HG02885 (cell line): ENCODE measurements around the gene TPSB2.

Experiments used
- ATAC-seq: cut with Tn5 transposase; IDR thresholded peaks from one replicate; pipeline ENCODE4 v1.9.1; 2021; ENCODE audit warnings: mild to moderate bottlenecking; ENCODE audit not compliant: unreplicated experiment, poor library complexity

TPSB2 gene

DNA sequence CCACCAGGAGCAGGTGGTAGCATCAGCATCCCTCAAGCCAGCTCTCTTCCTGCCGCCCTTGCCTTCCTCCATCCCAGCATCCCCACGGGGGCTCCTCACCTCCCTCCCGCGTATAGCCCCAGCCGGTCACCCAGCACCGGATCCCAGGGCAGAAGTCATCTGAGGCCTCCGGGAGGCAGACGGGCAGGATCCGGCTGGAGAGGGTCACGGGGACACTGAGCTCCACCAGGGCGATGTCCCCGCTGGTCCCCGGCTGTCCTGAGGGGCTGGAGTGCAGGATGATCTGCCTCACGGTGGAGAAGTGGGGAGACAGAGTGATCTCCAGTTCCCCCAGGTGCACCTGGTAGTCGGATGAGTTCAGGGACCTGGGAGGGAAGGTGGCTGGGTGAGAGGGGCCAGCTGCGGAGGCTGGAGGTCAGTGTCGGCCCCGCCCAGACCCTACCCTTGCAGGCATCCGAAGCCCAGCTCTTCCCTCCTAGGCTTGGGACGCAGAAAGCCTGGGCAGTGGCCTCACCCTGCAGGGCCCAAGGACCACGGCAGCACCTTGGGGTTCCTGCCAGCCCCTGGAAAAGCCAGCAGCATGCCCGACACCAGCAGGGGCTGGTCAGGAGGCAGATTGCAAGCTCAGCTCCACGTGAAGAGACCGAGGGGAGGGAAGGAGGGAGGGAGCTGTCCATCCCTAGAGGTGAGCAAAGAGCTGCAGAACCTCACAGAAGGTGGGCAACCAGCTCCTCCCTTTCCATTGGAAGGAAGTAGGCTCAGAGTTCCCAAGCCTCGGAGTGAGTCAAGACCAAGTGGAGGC, 7.2 kb downstream of the TPSB2 start:
- no peak for ATAC-seq

DNA sequence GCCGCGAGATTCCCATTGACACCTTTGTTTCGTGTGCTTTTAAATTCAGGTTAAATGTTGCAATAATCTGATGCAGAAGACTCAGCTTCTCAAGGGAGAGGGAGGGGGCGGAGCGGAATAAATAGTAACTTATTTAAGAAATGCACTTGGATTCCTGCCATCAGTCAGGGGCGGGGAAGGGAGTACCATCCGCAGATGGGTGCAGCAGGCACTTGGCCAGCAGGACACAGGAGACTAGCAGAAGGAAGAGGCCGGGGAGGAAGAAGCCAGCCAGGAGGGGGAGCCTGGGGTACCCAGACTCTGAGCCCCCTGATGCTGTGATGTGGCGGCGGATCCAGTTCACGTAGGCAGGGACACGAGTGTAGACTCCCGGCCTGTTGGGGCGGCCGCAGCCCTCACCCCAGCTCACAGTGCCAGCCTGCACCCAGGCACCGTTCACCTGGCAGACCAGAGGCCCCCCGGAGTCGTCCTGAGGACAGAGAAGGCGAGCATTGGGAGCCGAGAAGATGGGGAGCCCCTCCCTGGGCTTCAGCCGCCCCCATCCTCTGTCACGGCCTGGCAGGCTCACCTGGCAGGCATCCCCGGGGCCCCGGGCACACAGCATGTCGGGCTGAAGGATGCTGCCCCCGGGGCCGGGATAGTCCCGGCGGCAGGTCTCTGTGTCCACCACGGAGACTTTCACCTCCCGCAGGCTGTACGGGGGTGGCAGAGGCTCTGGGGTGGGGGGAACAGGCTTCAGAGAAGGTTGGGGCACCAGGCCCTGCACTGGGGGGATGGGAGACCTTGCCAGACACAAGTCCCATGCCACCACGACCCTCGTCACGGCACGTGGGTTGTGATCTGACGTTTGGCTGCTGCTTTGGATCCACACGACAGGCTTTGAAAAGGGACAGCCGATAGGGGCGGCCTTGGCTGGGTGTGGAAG, 8.1 kb downstream of the TPSB2 start:
- ATAC-seq, result no peak

DNA sequence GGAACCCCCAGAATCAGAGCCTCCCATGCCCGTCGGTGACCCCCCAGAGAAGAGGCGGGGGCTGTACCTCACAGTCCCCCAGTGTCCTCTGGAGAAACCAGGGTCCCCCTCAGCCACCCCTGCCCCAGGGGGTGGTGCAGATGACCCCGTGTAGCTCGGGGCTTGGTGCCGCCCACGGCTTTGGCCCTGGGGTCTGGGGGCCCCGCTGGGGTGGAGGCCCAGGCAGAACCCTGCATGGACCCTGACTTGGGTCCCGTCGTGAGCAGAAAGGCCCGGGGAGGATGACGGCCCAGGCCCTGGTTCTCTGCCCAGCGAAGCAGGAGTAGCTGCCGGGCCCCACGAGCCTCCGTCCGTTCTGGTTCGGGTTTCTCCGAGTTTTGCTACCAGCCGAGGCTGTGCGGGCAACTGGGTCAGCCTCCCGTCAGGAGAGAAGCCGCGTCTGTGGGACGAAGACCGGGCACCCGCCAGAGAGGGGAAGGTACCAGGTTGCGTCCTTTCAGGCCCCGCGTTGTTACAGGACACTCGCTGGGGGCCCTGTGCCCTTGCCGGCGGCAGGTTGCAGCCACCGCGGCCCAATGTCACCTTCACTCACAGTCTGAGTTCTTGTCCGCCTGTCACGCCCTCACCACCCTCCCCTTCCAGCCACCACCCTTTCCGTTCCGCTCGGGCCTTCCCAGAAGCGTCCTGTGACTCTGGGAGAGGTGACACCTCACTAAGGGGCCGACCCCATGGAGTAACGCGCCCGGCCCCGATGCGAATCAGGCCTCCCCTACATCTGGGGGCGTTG, 8.9 kb downstream of the TPSB2 start:
- ATAC-seq, result no peak

DNA sequence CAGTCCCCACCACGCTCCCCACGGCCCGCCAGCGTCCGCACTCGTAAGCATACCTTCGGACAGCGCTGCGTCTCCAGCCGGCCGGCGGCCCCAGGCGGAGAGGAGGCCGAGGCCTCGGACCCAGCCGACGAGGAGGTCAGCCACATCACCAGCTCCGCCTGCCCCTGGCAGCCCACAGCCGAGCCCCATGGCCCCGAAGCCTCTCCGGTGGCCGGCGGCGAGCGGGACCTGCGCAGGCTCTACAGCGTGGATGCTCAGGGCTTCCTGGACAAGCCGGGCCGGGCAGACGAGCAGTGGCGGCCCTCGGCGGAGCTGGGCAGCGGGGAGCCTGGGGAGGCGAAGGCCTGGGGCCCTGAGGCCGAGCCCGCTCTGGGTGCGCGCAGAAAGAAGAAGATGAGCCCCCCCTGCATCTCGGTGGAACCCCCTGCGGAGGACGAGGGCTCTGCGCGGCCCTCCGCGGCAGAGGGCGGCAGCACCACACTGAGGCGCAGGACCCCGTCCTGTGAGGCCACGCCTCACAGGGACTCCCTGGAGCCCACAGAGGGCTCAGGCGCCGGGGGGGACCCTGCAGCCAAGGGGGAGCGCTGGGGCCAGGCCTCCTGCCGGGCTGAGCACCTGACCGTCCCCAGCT, 9.8 kb downstream of the TPSB2 start:
- no peak for ATAC-seq

DNA sequence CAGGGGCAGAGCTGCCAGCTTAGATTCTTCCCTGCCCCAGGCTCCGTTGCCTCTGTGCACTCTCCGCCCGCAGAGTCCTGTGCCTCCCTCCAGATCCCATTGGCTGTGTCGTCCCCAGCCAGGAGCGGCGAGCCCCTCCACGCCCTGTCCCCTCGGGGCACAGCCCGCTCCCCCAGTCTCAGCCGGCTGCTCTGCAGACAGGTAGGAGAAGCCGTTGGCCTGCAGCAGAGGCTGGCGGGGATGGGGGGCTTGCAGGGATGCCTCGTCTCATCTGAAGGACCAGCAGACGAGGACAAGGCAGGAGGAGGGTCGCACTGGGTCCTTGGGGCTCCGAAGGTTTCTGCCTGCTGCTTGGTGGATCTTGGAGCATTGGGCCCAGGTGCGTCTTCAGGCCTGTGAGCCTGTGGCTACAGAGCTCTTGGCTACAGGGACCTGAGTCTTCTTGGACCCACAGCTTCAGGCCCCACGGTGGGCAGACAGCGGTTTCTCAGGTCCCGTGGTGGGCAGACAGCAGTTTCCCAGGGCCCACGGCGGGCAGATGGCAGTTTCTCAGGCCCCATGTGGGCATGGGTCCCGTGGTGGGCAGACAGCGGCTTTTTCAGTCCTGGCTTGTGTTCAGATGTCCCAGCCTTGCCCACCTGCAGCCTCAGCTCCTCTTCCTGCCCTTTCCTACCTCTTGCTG, 10.9 kb downstream of the TPSB2 start:
- no peak for ATAC-seq

DNA sequence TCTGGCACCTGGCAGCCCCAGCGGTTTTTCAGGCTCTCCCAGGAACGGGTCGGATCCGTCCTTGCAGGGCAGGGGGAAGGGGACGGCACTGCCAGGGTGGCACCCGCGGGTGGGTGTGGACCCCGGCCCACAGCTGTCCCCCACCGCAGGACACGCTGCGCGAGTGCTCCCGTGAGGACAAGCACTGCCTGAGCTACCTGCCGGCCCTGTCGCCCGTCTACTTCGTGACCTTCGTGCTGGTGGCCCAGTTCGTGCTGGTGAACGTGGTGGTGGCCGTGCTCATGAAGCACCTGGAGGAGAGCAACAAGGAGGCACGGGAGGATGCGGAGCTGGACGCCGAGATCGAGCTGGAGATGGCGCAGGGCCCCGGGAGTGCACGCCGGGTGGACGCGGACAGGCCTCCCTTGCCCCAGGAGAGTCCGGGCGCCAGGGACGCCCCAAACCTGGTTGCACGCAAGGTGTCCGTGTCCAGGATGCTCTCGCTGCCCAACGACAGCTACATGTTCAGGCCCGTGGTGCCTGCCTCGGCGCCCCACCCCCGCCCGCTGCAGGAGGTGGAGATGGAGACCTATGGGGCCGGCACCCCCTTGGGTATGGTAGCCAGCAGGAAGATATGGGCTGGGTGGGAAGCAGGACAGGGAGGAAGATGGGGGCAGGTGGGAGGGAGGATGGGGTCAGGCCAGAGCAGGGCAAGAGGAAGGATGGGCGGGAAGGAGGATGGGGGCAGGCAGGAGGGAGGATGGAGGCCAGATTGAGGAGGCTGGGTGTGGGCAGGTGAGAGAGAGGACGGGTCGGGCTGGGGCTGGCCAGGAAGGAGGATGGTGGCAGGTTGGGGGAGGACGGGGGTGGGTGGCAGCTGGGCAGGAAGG, 11.7 kb downstream of the TPSB2 start:
- ATAC-seq, result no peak

DNA sequence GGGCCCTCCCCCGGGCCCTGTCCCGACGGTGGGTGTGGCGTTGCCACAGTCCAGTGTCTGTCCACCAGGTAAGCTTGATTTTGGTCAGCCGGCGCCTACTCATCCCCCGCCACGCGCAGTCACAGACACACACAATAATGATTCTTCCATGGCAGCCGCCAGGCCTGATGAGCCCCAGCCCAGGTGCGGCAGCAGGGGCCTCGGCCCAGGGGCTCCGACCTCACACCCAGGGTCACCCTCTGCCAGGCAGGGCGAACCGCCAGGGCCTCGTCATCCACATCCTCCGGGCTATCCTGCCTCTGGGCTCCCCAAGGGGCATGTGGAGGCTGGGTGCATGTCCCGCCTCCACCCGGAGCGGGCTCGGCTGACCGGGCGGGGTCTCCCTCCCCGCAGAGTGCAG, 12.5 kb downstream of the TPSB2 start:
- ATAC-seq, result no peak

DNA sequence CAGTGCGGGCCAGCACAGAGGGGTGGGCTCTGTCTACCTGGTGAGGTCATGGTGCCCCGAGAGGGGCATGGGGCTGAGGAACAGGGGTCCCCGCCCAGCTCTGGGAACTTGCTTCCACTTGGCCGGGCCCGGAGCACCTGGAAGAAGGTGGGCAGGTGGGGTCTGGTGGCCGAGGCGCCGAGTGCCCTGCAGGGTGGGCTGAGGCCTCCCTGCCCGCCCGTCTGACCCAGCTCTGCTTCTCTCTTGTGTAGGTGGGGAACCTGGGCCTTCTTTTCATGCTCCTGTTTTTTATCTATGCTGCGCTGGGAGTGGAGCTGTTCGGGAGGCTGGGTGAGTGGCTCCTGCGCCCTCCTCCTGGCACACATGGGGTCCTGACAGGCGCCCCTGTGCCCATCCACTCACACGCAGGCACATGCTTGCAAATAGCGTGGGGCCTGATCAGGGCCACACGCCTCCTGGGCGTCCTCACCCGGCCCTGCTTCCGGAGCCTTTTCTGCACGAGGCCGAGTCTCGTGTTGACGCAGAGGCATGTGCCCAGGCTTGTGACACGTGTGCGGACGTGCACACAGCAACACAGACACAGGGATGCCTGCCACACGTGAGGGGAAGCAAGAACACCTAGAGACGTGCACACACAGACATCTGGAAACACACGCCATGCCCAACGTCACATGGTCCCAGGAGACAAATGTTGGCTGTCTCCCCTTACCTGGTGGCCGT, 13.1 kb downstream of the TPSB2 start:
- ATAC-seq, result no peak

DNA sequence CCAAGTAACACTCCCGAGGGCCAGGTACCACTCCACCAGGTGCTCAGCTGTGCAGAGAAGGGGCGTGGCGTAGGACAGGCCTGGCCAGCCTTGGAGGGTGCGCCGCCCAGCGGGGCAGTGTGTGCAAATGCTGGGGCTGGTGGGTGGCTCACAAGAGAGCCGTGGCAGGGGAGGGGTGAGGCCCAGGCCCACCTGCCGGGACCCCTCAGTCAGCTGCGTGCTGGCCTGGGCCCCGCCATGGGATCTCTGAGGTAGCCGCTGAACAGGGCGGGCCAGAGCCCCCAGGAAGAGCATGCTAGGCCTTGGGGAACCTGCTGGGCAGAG, 13.7 kb downstream of the TPSB2 start:
- ATAC-seq, result no peak

DNA sequence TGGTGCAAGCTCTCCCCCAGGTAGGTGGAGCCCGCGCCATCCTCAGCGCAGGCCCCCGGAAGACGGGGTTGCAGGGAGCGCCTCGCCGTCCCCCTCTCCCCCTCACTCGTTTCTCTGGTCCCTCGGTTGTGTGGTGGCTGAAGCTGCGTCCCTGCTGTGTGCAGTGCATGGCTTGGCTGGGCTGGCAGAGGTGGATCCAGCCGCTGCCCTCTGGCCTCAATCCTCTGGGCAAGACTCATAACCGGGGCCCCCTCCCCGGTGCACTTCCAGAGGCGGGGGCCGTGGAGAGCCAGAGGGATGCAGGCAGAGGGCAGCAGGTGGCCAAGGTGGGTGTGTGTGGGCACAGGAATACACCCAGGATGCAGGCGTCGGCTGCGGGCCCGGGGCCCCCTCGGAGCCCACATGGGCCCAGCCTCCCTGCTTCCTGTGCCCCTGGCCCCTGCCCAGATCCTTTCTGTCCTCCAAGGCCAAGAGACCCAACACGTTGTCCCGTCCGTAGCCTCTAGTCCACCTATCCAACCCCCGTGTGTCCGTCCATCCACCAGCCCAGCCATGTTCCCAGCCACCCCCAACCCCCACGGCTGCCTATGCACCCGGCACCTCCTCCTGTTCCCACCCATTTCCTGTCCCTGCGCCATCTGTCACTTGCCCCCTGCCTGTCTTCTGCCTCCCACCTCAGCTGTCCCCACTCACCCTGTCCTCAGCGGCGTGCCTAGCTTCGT, 14.2 kb downstream of the TPSB2 start:
- ATAC-seq, result no peak

DNA sequence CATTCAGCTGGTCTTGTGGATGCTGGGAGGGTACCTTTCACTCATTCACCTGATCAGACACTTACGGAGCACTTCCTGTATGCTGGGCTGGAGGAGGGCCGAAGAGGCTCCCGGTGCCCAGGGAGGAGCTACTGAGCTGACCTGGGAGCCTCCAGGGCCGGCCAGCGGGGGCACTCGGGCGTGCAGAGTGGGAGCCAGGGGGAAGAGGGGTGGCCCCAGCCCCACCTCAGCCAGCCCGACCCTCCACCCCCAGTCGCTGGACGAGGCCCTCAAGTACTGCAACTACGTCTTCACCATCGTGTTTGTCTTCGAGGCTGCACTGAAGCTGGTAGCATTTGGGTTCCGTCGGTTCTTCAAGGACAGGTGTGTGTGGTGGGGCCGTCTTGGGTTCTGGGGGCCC, 15.3 kb downstream of the TPSB2 start:
- ATAC-seq, result no peak

DNA sequence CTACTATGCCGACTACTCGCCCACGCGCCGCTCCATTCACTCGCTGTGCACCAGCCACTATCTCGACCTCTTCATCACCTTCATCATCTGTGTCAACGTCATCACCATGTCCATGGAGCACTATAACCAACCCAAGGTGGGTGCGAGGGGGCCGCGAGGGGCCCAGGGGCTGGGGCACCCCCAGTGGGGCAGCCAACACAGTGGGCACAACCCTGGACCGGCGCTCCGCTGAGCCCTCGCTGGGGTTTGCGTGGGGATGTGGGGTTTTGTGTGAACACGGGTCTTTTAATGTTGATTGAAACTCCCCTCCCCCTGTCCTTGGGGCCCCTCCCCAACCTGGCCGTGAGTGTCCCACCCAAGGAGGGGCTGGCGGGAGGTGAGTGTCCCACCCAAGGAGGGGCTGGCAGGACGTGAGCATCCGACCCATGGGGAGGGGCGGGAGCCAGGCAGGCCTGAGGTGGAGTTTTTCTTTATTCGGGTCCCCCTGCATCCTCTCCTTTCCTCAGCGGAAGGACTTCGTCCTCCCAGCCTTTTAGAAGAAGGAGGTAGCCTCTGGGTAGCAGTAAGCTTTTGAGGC, 16.1 kb downstream of the TPSB2 start:
- ATAC-seq, result no peak

DNA sequence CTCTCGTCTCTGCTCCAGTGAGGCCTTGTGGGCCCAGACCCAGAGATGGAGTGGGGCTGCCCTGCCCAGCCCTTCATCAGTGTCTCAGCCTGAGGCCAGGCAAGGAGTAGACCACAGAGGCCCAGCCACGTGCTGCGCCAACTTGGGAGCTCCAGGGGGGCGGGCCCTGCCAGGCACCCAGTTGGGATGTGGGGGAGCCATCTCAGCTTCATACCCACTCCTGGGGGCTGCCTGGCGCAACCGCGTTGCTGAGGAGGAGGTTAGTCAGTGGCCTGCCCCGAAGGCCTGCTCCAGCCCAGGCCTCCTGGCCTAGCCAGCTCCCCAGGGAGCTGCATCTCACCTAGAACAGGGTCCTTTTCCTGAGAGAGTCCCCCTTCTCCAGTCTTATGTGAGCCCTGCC, 16.8 kb downstream of the TPSB2 start:
- ATAC-seq, result no peak

DNA sequence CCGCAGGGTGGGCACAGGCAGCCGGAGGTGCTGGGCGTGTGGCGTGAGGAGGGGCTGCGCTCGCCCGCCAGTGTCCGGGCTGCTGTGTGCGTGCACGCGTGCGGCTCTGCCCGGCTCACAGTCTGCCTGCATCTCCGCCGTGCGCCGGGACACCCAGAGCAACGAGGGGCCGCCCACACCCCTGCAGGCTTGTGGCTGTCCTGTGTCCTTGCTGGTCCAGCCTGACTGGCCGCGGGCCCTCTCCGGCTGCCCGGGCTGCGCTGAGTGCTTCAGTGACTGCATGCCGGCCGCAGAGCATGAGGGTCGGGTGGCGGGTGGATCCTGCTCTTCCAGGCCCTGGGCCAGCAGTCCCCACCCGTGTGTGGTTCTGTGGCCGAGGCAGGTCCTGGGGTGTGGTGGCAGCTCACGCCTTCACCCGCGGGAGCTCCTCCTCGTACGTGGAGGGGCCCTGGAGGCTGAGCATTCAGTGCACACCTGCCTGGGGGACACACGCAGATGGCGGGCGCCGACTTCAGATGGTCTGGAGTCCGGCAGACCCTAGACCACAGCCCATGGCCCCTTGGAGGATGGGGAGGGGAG, 17.3 kb downstream of the TPSB2 start:
- no peak for ATAC-seq

DNA sequence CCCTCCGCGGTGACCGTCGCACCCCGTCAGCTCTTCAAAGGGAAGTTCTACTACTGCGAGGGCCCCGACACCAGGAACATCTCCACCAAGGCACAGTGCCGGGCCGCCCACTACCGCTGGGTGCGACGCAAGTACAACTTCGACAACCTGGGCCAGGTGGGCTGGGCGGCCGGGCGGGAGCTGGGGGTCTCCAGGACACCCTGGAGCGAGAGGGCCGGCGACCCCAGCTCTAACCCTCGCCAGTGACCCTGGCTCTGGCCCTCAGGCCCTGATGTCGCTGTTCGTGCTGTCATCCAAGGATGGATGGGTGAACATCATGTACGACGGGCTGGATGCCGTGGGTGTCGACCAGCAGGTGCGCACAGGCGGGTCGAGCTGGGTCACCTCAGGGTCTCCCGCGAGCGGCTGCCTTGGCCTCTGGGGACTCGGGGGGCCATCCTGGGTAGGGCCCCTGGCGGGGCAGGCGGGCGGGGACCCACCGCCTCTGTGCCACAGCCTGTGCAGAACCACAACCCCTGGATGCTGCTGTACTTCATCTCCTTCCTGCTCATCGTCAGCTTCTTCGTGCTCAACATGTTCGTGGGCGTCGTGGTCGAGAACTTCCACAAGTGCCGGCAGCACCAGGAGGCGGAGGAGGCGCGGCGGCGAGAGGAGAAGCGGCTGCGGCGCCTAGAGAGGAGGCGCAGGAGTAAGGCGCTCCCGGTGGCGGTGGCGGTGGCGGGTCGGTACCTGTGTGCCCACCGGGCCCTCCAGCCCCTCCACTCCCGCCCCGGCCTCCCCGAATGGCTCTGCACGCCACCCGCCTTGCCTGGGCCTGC, 18.3 kb downstream of the TPSB2 start:
- ATAC-seq, result no peak

DNA sequence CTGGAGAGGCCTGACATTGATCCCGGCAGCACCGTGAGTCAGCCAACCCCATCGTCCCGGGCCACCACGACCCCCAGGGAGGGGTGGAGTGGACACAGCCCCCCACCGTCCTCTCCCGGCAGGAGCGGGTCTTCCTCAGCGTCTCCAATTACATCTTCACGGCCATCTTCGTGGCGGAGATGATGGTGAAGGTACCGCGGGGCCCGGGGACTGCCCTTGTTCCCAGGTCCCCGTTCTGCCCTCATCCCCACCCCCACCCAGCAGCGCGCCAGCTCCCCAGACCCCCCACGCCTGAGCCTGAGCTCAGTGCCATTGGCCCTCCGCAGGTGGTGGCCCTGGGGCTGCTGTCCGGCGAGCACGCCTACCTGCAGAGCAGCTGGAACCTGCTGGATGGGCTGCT, 19.5 kb downstream of the TPSB2 start:
- ATAC-seq, result no peak
